ELF-1 (cell line): ENCODE data around the gene IFT43.
A peak's percentile ranks its signal among the peaks of the same experiment; 100 is the strongest.

Source experiments
- DNase-seq: peaks from one replicate; pipeline ENCODE4 v3.0.0-alpha.2; 2016; ENCODE audit warnings: low read depth, low spot score

IFT43 gene

GRCh38 chr14:76077340-76077739 lies 91.8 kb downstream of the IFT43 start:
- no peak for DNase-seq

GRCh38 chr14:76078501-76078900 lies 92.9 kb downstream of the IFT43 start:
- DNase-seq: no peak

GRCh38 chr14:76080025-76080424 lies 94.5 kb downstream of the IFT43 start:
- DNase-seq: no peak

GRCh38 chr14:76080471-76080870 lies 94.9 kb downstream of the IFT43 start:
- no peak for DNase-seq

GRCh38 chr14:76081642-76082041 lies 96.1 kb downstream of the IFT43 start:
- no peak for DNase-seq

GRCh38 chr14:76083796-76084765 lies 98.5 kb downstream of the IFT43 start:
- DNase-seq: peak; percentile 22

GRCh38 chr14:76085358-76085757 lies 99.8 kb downstream of the IFT43 start:
- DNase-seq: no peak

GRCh38 chr14:76086636-76087035 lies 101.1 kb downstream of the IFT43 start:
- no peak for DNase-seq

GRCh38 chr14:76088326-76088725 lies 102.8 kb downstream of the IFT43 start:
- no peak for DNase-seq

GRCh38 chr14:76088771-76089571 lies 103.4 kb downstream of the IFT43 start:
- no peak for DNase-seq

GRCh38 chr14:76089575-76089974 lies 104.0 kb downstream of the IFT43 start:
- no peak for DNase-seq

- DNase-seq: peak; percentile 41
Measured at GRCh38 chr14:76090616-76091391, 105.2 kb downstream of the IFT43 start.

GRCh38 chr14:76093077-76093476 lies 107.5 kb downstream of the IFT43 start:
- DNase-seq: no peak

GRCh38 chr14:76096257-76096656 lies 110.7 kb downstream of the IFT43 start:
- DNase-seq: no peak

GRCh38 chr14:76097547-76097946 lies 112.0 kb downstream of the IFT43 start:
- no peak for DNase-seq

- no peak for DNase-seq
Measured at GRCh38 chr14:76098047-76098446, 112.5 kb downstream of the IFT43 start.

GRCh38 chr14:76098916-76099675 lies 113.5 kb downstream of the IFT43 start:
- no peak for DNase-seq

- no peak for DNase-seq
Measured at GRCh38 chr14:76100236-76100635, 114.7 kb downstream of the IFT43 start.

GRCh38 chr14:76101391-76102379 lies 116.1 kb downstream of the IFT43 start:
- DNase-seq: no peak
